Heart left ventricle (tissue), 13 donors: ENCODE measurements around the gene INPP5D.

Source experiments
- POLR2A ChIP-seq, 2 donors: fragments of 450-650 bp; IDR thresholded peaks; one replicate each; pipeline ENCODE4 v1.6.1; 2017; ENCODE audit warnings: antibody characterized with exemption in 2 of 2, mild to moderate bottlenecking in 2 of 2, moderate library complexity in 2 of 2
- TF ChIP-seq, protein P1 (sequence below), 12 donors: fragments of 200-600 bp; sonication (generic) in 4 of 12; IDR thresholded peaks; one replicate each; pipeline versions ENCODE4 v1.5.0 to v1.8.0; 2018 to 2022; ENCODE audit warnings: antibody characterized with exemption in 12 of 12, mild to moderate bottlenecking in 5 of 12
- donor health status: ischemic (EF 13 %, LVEDD 7.1; RV severe dilation, severe dysfunction).
- donor health status: DM: no; HTN: yes; CAD: no.
- donor health status: DM: no; HTN: no; CAD: no.
- donor health status: ischemic (EF 25% LVEDD 6.9; RV normal size, moderate dysfunction).
- donor health status: ischemic (EF 25% LVEDD 5.7; RV mildly dilated, moderate dysfunction).
- donor health status: ischemic (EF 35%, LVEDD 5.7; RV mildly dilated, moderate dysfunction).
- donor health status: nonischemic (EF 11% LVEDD 7.7; RV severe dilation, severe dysfunction).
- donor health status: DM: yes; HTN: yes; CAD: no.
- donor health status: PGD.
- donor health status: ischemic (EF 29% LVEDD 5.4; RV normal size, mild dysfunction).
- donor health status: nonischemic (EF 23%, LVEDD 6.1; RV moderate dilation, normal function).

DNA sequence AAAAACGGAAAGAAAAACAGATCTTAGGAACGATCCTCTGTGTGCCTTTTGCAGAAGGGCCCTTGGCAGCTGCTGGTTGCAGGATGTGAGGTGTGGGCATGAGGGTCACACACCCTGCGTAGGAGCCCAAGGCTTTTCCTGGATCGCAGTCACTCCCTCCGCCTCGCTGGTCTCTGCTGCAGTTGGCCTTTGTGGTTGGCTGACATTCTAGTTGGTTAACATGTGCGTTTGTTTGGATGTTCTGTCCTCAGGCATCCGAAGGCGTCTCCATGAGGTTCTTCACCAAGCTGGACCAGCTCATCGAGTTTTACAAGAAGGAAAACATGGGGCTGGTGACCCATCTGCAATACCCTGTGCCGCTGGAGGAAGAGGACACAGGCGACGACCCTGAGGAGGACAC, 61.7 kb downstream of the INPP5D start:
- TF ChIP-seq, protein P1, sequence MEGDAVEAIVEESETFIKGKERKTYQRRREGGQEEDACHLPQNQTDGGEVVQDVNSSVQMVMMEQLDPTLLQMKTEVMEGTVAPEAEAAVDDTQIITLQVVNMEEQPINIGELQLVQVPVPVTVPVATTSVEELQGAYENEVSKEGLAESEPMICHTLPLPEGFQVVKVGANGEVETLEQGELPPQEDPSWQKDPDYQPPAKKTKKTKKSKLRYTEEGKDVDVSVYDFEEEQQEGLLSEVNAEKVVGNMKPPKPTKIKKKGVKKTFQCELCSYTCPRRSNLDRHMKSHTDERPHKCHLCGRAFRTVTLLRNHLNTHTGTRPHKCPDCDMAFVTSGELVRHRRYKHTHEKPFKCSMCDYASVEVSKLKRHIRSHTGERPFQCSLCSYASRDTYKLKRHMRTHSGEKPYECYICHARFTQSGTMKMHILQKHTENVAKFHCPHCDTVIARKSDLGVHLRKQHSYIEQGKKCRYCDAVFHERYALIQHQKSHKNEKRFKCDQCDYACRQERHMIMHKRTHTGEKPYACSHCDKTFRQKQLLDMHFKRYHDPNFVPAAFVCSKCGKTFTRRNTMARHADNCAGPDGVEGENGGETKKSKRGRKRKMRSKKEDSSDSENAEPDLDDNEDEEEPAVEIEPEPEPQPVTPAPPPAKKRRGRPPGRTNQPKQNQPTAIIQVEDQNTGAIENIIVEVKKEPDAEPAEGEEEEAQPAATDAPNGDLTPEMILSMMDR (IDR thresholded peaks at IDR 0.05): no peak
- TF ChIP-seq POLR2A (IDR thresholded peaks at IDR 0.05): no peak
